Gastroesophageal sphincter (tissue), 4 donors: ENCODE measurements around the gene ASAP2. TPM values are rescaled to one million over a fixed set of nuclear protein-coding genes. Genes with fewer than 3 reads are reported as not detected.

Experiments
- ATAC-seq: fragments of 150-250 bp; one replicate; pipeline ENCODE4 v1.9.1; 2016; ENCODE audit warnings: mild to moderate bottlenecking, moderate library complexity
- H3K27ac ChIP-seq, 4 donors: fragments of 200-600 bp; sonication (generic) in 3 of 4; 1 replicate in 3 of 4; 2 replicates in 1 of 4; pipeline ENCODE4 v1.5.1; 2016 to 2019
- H3K27me3 ChIP-seq: fragments of 200-600 bp; sonication (generic); one replicate; pipeline ENCODE4 v1.5.1; 2019
- H3K36me3 ChIP-seq, 2 donors: fragments of 200-600 bp; sonication (generic); one replicate each; pipeline ENCODE4 v1.5.1; 2019; ENCODE audit warnings: control low read depth in 1 of 2
- H3K4me1 ChIP-seq, 3 donors: fragments of 200-600 bp; sonication (generic); 1 replicate in 2 of 3; 2 replicates in 1 of 3; pipeline ENCODE4 v1.5.1; 2016 to 2019; ENCODE audit warnings: control low read depth in 2 of 3
- H3K4me3 ChIP-seq, 2 donors: fragments of 200-600 bp; sonication (generic); one replicate each; pipeline ENCODE4 v1.5.1; 2019; ENCODE audit warnings: mild to moderate bottlenecking in 1 of 2, moderate library complexity in 1 of 2
- H3K9me3 ChIP-seq, 3 donors: fragments of 200-600 bp; sonication (generic); one replicate each; pipeline ENCODE4 v1.5.1; 2017 to 2019; ENCODE audit warnings: control low read depth in 2 of 3
- EP300 ChIP-seq: sonication (generic); formaldehyde crosslinking; IDR thresholded peaks from one replicate; pipeline ENCODE4 v1.6.1; 2017; ENCODE audit warnings: antibody characterized with exemption, mild to moderate bottlenecking
- POLR2A ChIP-seq, 2 donors: fragments of 450-650 bp; IDR thresholded peaks; one replicate each; pipeline ENCODE4 v1.6.1; 2017; ENCODE audit warnings: antibody characterized with exemption in 2 of 2, mild to moderate bottlenecking in 2 of 2, moderate library complexity in 1 of 2
- POLR2AphosphoS5 ChIP-seq: sonication (generic); formaldehyde crosslinking; IDR thresholded peaks from one replicate; pipeline ENCODE4 v1.6.1; 2017; ENCODE audit warnings: antibody characterized with exemption
- WGBS, 2 donors: methylation state at CpG; one replicate each; pipeline ENCODE4 v1.1.5; 2018; ENCODE audit warnings: low coverage in 1 of 2; 5-methylcytosine and 5-hydroxymethylcytosine counted together
- total RNA-seq, 4 donors: library from RNA; depleted of rRNA; stranded (reverse); fragments of >200 nt; gene quantifications; one replicate each; pipeline ENCODE4 v1.1.0, GENCODE V29; 2016
- TF ChIP-seq, protein P1 (sequence below), 4 experiments: fragments of 200-600 bp in 2 of 4; fragments of 450-650 bp in 2 of 4; sonication (generic) in 1 of 4; IDR thresholded peaks; one replicate each; pipeline ENCODE4 v1.5.1; 2017 to 2019; ENCODE audit warnings: antibody characterized with exemption in 4 of 4, mild to moderate bottlenecking in 2 of 4, moderate library complexity in 2 of 4

ASAP2 gene
- total RNA-seq, 4 donors from 2014 or later, result 18.3 to 31.4 (median 26.2) TPM

DNA sequence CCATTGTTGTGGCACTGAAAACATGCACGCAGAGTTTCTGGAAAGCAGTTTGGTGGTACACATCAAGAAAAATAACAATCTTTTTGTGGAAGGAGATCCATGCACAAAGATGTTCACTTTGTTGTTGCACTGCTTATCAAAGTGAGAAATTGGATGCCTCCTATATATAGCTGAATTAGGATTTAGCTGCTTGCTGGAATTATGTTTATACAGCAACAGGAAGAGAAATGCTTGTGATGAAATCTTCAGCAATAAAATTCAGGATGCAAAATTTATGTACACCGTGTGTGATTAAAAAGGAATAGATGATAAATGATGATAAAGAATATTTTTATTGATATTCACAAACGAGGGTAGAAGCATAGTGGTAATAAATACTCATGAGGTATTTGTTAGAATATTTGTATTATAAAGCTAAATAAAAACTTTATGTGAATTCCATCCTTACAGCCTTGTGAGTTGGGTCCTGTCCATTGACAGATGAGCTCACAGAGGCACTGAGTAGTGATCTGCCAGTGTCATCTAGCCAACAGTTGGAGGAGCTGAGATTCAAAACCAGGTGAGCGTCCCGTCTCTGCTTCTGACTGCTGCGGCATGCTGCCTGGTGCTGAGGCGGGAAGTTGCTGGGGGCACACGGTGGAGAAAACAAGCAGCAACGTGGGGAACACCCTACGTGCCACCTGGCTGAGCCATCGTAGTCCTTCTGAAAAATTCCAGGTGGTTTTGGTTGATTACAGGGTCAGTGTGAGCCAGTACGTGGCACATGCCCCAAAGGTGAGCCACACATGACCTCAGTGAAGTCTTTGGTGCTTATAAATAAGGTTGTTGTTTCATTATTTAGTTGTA, 80.2 kb downstream of the ASAP2 start:
- ATAC-seq, result no peak
- TF ChIP-seq, protein P1, sequence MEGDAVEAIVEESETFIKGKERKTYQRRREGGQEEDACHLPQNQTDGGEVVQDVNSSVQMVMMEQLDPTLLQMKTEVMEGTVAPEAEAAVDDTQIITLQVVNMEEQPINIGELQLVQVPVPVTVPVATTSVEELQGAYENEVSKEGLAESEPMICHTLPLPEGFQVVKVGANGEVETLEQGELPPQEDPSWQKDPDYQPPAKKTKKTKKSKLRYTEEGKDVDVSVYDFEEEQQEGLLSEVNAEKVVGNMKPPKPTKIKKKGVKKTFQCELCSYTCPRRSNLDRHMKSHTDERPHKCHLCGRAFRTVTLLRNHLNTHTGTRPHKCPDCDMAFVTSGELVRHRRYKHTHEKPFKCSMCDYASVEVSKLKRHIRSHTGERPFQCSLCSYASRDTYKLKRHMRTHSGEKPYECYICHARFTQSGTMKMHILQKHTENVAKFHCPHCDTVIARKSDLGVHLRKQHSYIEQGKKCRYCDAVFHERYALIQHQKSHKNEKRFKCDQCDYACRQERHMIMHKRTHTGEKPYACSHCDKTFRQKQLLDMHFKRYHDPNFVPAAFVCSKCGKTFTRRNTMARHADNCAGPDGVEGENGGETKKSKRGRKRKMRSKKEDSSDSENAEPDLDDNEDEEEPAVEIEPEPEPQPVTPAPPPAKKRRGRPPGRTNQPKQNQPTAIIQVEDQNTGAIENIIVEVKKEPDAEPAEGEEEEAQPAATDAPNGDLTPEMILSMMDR (IDR thresholded peaks at IDR 0.05), result no peak
- TF ChIP-seq POLR2A (IDR thresholded peaks at IDR 0.05) (no peak), EP300 (no peak), POLR2AphosphoS5 (no peak)
- 91 to 93% methylated on average over 8 to 9 of the region's 12 CpGs for WGBS, 2 donors
- H3K27me3 ChIP-seq, result no peaks in the 10 kb centered on the region
- no peaks in the 10 kb centered on the region for H3K9me3 ChIP-seq
- H3K4me1 ChIP-seq, result peaks cover 0 to 23% (median 0%) of the 10 kb centered on the region in 3 donors
- no peak overlapping the region for H3K27ac ChIP-seq
- H3K36me3 ChIP-seq, result peaks cover 0 to 4% of the 10 kb centered on the region in 2 donors
- H3K4me3 ChIP-seq, result no peak overlapping the region

DNA sequence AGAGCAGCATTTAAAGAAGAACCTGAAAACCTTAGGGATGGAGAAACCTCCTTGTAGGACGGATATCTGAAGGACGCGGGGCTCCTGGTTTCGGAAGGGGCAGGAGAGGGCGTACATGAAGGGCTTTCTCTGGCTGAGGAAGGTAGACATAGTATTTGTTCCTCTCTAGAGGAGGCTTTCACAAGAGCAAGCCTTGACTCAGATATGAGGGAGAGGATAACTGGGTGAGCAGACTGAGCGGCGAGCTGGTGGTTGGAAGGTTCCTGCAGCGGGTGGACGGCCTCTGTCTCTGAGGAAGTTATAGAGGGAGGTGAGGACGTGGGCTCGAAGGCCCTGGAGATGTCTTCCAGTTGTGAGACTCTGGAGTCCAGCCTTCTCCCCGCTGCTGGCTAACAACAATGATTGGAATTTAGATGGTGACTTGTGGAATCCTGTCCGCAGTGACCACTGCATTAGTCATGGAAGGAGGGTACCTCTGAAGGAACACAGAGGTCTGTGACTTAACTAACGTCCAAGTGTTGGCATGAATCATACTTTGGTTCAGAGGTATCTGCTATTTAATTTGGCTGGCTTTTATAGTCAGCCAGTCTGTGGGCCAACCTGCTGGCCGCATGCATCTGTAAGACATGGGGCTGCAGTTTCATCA, 80.9 kb downstream of the ASAP2 start:
- 89 to 100% methylated on average over 5 to 13 of the region's 15 CpGs for WGBS, 2 donors
- no peak overlapping the region for H3K4me3 ChIP-seq
- H3K27ac ChIP-seq, result no peak overlapping the region
- TF ChIP-seq POLR2A (IDR thresholded peaks at IDR 0.05) (no peak), EP300 (no peak), POLR2AphosphoS5 (no peak)
- TF ChIP-seq, protein P1 (IDR thresholded peaks at IDR 0.05), result no peak
- ATAC-seq, result no peak
- H3K36me3 ChIP-seq, result peaks cover 0 to 4% of the 10 kb centered on the region in 2 donors
- H3K4me1 ChIP-seq, result peaks cover 0 to 20% (median 0%) of the 10 kb centered on the region in 3 donors
- H3K9me3 ChIP-seq, result no peaks in the 10 kb centered on the region
- H3K27me3 ChIP-seq, result no peaks in the 10 kb centered on the region

DNA sequence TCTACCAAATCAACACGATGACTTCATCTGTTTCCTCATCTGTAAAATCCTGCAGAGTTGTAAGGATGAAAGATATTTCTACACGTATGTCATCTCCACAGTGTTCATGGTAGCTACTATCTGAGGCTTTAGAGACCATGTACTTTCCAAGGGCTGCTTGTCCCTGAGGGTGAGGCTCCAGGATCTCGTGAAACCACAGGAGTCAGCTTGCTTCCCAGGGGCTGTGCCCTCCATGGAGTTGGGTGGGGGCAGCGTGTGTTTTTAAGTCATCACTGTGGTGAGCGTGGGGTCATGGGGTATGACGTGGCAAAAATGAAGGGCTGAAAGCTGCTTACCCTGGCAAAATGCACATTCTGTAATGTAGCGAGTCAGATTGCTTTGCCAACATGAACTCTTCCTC, 81.6 kb downstream of the ASAP2 start:
- 96 to 100% methylated on average over 3 to 6 of the region's 7 CpGs for WGBS, 2 donors
- H3K27ac ChIP-seq, result no peak overlapping the region
- no peak for ATAC-seq
- H3K4me3 ChIP-seq, result no peak overlapping the region
- H3K4me1 ChIP-seq, result peaks cover 0 to 20% (median 0%) of the 10 kb centered on the region in 3 donors
- no peaks in the 10 kb centered on the region for H3K9me3 ChIP-seq
- H3K36me3 ChIP-seq, result peaks cover 0 to 4% of the 10 kb centered on the region in 2 donors
- no peaks in the 10 kb centered on the region for H3K27me3 ChIP-seq
- TF ChIP-seq, protein P1 (IDR thresholded peaks at IDR 0.05), result no peak
- no peak for TF ChIP-seq POLR2AphosphoS5
- no peak for TF ChIP-seq POLR2A (IDR thresholded peaks at IDR 0.05)
- no peak for TF ChIP-seq EP300

DNA sequence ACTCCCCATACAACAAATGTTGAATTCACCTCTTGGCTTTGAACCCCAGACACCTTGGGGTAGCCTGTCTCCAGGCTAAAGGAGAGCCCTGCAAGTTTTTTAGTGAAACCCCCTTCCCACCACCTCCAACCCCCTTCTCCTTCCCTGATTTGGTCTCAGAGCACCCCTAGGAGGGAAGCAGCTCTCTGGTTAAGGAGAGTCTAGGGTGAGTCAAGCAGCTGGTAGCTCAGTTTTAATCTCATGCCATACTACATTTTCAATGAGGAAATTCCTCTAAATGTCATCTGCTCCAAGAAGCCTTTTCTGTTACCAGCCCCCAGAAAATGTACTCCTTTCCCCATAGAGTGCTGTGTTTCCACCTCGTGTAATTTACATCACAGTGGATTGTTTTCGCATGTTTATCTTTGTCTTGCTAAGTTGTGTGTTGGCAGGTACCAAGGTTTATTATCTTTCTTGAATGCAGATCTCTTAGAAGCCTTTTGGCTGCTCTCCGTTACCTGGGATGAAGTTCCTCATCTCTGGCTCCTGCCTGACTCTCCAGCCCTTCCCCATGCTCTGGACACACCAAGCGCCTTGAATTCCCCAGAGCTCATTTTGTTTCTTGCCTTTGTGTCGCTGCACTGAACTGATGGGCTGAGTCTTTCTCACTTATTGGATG, 82.2 kb downstream of the ASAP2 start:
- Histone ChIP-seq H3K36me3 (peaks cover 0 to 4% of the 10 kb centered on the region in 2 donors), H3K27ac (no peak overlapping the region), H3K9me3 (no peaks in the 10 kb centered on the region), H3K4me3 (no peak overlapping the region), H3K27me3 (no peaks in the 10 kb centered on the region), H3K4me1 (peaks cover 0 to 25% (median 0%) of the 10 kb centered on the region in 3 donors)
- TF ChIP-seq POLR2AphosphoS5, result no peak
- no peak for TF ChIP-seq EP300
- no peak for TF ChIP-seq POLR2A (IDR thresholded peaks at IDR 0.05)
- TF ChIP-seq, protein P1 (IDR thresholded peaks at IDR 0.05), result no peak
- 67 to 94% methylated on average over 4 to 5 of the region's 5 CpGs for WGBS, 2 donors
- no peak for ATAC-seq
